Suprapubic skin (tissue), 3 donors: ENCODE data around the gene SLC35G2.

Experiments
- POLR2A ChIP-seq, 2 donors: fragments of 450-650 bp; IDR thresholded peaks; one replicate each; pipeline ENCODE4 v1.6.1; 2017; ENCODE audit warnings: antibody characterized with exemption in 2 of 2, mild to moderate bottlenecking in 2 of 2, moderate library complexity in 2 of 2
- TF ChIP-seq, protein P1 (sequence below), 2 donors: fragments of 200-600 bp in 1 of 2; fragments of 450-650 bp in 1 of 2; sonication (generic) in 1 of 2; IDR thresholded peaks; one replicate each; pipeline ENCODE4 v1.5.1; 2016 to 2019; ENCODE audit warnings: antibody characterized with exemption in 2 of 2, mild to moderate bottlenecking in 1 of 2, moderate library complexity in 1 of 2

DNA sequence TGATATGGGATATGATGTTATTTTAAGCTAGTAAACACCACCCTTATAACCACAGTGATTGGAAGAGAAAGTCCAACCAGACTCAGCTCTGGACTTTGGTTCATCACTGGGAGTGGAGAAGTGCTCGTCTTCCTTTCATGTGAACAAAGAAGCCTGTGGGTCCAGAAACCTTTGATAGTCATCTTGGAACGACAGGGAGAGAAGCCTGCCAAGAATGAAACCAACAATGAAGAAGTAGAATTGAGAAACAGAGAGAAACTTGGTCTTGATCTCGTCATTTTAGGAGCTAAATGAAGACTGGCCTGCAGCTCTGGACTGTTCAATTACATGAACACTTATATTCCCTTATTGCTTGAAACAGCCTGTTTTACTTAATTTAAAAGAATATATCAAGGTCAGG lies 13.1 kb upstream of the SLC35G2 start:
- TF ChIP-seq, protein P1, sequence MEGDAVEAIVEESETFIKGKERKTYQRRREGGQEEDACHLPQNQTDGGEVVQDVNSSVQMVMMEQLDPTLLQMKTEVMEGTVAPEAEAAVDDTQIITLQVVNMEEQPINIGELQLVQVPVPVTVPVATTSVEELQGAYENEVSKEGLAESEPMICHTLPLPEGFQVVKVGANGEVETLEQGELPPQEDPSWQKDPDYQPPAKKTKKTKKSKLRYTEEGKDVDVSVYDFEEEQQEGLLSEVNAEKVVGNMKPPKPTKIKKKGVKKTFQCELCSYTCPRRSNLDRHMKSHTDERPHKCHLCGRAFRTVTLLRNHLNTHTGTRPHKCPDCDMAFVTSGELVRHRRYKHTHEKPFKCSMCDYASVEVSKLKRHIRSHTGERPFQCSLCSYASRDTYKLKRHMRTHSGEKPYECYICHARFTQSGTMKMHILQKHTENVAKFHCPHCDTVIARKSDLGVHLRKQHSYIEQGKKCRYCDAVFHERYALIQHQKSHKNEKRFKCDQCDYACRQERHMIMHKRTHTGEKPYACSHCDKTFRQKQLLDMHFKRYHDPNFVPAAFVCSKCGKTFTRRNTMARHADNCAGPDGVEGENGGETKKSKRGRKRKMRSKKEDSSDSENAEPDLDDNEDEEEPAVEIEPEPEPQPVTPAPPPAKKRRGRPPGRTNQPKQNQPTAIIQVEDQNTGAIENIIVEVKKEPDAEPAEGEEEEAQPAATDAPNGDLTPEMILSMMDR (IDR thresholded peaks at IDR 0.05) = no peak
- TF ChIP-seq POLR2A (IDR thresholded peaks at IDR 0.05) = no peak
